CD4-positive, alpha-beta T cell treated with Interleukin-10 for 1 hour (primary cell): ENCODE data around the gene CLIP2.
"Not testable (repeated sequence)": the region's sequence is repeated elsewhere in the genome, so short reads cannot be mapped to it uniquely, and the experiment has no call there.

Experiments
- DNase-seq: peaks from one replicate; pipeline ENCODE4 v3.0.0-alpha.2; 2020

Gene CLIP2

DNA sequence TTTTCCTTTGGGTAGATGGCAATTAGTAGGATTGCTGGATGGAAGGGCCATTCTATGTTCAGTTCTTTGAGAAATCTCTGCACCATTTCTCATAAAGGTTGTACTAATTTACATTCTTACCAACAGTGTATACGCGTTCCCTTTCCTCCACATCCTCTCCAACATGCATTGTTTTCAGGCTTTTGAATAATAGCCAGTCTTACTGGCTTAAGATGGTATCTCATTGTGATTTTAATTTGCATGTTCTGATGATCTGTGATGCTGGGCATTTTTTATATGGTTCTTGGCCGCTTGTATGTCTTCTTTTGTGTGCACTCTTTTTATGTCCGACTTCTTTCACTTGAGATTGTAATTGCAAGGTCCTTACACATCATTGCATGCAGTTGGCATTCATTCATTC lies 11.7 kb downstream of the CLIP2 start:
- no peak for DNase-seq

DNA sequence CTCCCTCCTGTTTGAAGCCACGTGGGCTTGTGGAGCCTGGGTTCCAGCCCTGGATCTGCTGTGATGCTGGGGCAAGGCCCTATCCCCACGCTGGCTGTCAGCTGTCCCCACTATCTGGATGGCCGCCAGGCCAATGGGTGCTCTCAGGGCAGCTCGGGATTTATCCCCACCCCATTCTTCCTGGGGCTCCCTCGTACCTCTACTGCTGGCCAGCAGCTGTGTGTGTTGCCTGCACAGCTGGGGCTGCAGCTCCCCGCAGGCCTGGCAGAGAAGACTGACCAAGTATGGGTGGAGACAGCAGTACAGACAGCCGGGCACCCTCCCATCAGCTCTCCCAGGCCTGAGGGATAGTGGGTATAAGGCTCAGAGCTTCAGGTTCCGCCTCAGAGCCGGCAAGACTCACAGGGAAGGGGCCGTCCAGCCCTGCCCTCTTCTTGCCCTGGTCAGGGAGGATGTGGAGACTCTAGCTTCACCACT lies 13.6 kb downstream of the CLIP2 start:
- no peak for DNase-seq

DNA sequence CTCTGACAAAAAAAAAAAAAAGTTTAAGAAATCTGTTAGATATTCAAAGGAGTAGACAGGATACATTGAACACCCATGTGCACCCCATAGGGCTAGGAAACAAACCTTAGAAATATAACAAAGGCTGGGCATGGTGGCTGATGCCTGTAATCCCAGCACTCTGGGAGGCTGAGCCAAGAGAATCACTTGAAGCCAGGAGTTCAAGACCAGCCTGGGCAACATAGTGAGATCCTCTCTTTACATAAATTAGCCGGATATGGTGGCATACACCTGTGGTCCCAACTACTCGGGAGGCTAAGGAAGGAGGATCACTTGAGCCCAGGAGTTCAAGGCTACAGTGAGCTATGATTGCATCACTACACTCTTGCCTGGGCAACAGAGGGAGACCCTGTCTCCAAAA lies 15.3 kb downstream of the CLIP2 start:
- DNase-seq = no peak

DNA sequence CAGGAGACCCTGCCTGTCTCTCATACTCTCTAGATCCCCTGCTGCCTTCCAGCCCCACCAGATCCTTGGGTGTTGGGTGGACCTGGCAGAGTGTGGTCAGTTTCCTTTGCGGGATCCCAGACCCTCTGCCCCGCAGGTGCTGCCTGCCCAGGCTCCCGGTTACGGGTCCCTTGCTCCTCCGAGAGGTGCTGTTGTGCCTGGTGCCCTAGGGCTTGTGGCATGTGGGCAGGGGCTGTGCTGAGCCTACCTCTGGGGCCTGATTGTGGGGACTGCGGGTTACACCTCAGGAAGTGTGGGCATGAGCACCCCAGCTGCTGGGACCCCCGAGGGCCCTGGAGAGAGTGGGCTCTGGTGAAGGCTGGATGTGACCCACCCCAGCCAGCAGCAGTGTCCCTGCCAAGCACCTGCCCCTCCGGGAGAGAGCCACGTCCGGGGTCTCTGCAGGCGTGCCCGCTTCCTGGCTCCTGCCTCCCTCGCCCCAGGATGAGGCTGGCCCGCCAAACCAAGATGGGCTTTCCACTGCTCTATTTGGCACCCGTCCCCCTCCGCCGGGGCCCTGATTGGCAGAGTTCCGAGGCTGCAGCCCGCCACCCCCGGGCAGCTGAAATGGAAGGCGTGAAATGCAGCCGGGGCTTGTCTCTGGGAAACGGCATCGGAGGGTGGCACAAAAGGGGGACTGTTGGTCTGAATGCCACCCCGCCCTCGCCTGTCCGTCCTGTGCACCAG lies 17.0 kb downstream of the CLIP2 start:
- no peak for DNase-seq

DNA sequence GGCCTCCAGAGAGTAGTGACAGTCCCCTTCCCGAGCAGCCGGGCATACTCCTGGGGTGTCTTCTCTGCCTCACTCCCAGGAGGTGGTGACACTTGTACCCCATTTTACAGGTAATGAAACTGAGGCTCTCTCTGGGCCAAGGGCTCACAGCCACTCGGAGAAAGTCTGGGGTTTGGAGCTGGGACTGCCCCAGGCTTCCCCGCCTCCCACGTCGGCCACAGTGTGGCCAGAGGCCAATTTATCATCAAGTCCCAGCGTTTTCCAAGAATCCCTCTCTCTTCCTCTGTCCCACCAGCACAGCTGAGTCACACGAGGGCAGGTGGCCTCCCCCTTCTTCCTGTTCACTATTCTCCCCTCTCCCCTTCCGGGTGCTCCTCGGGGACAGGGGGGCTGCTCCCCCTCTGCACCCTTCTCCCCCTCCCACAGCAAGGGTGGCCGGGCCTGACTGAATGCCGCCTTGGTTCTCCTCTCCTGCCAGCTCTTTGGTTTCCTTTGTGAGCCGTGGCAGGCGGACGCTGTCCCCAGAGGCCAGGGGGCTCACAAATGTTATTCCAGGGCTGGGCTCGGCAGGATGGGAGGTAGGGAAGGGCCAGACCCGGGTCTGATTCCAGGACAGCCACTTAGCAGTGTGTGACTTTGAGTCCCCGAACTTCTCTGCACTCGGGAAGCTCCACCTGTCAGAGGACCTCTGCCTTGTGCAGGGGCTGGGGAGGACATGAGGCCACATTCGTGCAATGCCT lies 17.7 kb downstream of the CLIP2 start:
- no peak for DNase-seq

DNA sequence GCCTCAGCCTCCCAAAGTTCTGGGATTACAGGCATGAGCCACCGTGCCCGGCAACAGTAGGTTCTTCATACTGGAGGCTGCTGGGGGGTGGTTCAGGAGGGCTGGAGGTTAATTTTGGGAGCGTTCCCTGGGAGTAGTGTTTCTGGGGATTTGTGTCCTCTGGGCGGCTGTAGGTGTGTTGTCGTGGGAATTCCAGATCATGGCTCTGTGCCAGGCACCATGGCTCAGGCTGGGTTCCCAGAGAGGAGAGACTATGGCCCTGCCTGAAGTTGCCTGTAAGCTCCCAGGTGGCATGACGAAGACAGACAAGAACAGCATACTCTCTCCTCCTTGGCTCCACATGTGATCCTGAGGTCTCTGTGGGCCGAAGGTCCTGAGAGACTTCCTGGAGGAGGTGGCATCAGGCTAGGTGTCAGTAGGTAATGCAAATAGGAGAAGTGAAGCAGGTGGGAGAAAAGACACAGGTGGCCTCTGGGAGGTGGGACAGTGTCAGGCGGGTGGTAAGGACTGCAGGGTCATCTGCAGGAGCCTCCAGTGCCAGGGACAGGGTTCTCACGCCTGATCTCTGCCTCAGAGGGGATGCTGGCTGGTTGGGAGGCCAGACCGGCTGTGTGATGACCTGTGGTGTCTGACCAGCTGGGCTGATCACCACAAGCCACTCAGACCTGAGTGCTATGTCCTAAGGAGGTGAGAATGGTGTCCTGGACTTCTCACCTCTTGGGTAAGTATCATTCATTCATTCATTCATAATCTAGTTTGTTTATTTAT lies 18.7 kb downstream of the CLIP2 start:
- DNase-seq = no peak

DNA sequence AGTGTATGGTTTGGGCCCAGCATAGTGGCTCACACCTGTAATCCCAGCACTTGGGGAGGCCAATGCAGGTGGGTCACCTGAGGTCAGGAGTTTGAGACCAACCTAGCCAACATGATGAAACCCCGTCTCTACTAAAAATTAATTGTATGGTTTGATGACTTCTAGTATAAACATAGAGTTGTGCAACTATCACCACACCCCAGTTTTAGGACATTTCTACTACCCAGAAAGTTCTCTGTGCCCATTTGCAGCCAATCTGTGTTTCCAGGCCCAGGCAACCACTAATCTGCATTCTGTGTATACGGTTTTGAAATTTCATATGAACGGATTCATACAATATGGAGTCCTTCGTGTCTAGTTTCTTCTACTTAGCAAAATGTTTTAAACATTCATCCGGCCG lies 20.0 kb downstream of the CLIP2 start:
- DNase-seq = no peak

DNA sequence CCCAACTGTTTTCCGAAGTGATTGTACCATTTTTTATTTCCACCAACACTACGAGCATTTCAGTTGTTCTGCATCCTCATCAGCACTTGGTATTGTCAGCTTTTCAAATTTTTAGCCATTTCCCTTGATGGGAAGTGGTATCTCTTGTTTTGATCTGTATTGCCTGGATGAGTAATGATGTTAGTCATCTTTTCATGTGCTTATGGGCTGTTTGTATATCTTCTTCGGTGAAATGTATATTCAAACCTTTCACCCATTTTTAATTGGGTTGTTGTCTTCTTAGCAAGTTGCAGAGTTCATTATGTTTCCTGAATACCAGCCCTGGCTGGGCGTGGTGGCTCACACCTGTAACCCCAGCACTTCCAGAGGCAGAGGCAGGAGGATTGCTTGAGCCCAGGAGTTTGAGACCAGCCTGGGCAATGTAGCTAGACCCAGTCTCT lies 22.1 kb downstream of the CLIP2 start:
- DNase-seq = no peak

DNA sequence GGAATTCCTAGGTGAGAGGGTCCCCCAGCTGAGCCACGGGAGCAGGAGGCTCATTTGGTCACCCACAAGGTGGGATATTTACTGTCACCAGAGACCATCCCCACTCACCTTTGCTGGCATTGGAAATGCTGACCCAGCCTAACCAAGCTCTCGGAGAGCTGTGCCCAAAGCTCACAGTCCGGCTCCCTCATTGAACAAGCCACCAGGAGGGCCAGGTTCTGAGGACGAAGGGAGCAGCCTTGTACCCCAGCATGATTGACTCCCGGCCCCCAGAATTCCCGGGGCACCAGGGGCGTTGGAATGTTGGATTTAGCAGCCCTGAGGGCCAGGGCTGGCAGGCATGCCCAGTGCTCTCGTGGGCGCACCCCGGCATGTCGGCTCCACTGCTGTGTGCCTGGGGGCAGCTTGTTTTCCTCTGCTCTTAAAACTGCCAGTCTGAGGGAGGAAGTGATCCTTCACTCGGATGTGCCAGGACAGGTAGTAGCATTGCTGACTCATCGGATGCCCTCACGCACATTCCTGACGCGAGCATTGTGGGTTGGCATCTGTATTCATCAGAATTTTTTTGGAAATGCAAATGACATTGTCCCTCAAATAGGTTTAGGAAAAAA lies 23.3 kb downstream of the CLIP2 start:
- DNase-seq = no peak

DNA sequence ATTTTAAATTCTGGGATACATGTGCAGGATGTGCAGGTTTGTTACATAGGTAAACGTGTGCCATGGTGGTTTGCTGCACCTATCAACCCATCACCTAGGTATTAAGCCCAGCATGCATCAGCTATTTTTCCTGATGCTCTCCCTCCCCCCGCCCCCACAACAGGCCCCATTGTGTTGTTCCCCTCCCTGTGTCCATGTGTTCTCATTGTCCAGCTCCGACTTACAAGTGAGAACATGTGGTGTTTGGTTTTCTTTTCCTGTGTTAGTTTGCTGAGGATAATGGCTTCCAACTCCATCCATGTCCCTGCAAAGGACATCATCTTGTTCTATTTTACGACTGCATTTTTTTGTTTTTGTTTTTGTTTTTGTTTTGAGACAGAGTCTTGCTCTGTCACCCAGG lies 26.7 kb downstream of the CLIP2 start:
- DNase-seq = not testable (repeated sequence)

DNA sequence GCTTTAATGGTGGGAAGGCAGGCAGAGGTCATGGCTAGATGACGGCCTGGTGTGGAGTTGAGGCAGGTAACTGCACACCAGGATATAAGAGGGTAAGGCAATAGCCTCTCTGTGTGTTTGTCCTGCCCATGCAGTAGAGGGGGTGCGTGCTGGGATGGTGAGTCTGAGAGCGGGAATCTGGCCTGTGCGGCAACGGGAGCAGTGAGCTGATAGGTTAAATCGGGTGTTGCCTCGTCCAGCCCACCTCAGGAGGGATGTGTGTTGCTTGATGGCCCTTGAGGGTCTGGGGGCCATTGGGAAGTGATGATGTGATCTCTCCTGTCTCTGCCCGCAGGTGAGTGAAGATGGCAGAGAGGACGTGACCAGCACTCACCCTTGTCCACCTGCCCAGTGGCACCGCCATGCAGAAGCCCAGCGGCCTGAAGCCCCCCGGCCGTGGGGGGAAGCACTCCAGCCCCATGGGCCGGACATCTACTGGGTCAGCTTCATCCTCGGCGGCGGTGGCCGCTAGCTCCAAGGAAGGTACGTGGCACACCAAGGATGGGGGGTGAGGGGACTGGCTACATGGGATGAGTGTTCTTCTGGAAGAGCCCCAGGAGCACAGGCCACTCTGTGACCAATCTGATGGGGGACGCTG lies 28.1 kb downstream of the CLIP2 start:
- no peak for DNase-seq

DNA sequence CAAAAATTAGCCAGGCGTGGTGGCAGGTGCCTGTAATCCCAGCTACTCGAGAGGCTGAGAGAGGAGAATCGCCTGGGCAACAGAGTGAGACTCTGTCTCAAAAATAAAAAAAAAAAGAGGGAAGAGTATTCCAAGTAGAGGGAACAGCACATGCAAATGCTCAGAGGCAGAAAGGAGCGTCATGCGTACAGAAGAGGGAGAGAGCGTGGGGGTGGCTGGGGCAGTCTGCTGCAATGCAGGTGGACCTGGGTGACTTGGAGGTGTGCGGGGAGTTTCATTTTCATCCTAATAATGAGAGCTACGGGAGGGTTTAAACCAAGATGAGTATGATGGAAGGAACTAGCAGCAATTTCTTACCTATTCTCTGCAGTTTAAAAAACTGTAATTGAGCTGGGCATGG lies 28.8 kb downstream of the CLIP2 start:
- DNase-seq = no peak

DNA sequence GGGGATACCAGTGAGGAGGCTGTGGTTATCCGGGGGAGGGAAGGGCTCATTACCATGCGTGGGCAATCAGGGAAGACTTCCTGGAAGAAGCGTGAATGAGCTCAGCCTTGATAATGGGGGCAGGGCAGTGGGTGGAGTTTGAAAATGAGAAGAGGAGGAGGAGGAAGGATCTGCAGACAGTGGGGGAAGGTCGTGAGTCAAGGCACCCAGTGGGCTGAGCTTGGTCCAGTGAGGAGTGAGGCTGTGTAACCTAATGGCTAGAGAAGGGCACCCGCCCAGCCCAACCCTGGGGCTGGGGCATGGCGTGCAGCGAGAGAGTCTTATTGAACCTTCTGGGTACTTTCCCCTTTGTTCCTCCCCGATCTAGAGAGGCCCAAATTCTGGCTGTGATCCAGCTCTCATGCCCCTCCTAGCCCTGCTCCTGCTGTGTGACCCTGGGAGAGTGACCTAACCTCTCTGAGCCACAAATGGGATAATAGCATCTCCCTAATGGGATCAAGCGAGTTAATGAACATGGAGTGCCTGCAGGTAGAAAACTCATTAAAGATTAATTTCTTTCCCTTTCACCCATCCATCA lies 31.5 kb downstream of the CLIP2 start:
- no peak for DNase-seq

DNA sequence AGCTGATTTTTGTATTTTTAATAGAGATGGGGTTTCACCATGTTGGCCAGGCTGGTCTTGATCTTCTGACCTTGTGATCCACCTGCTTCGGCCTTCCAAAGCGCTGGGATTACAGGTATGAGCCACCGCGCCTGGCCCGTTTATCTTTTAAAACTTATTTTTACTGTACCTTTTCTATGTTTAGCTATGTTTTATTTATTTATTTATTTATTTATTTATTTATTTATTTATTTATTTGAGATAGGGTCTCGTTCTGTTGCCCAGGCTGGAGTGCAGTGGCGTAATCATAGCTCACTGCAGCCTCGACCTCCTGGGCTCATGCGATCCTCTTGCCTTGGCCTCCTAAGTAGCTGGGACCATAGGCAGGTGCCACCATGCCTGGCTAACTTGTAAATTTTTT lies 33.7 kb downstream of the CLIP2 start:
- not testable (repeated sequence) for DNase-seq

DNA sequence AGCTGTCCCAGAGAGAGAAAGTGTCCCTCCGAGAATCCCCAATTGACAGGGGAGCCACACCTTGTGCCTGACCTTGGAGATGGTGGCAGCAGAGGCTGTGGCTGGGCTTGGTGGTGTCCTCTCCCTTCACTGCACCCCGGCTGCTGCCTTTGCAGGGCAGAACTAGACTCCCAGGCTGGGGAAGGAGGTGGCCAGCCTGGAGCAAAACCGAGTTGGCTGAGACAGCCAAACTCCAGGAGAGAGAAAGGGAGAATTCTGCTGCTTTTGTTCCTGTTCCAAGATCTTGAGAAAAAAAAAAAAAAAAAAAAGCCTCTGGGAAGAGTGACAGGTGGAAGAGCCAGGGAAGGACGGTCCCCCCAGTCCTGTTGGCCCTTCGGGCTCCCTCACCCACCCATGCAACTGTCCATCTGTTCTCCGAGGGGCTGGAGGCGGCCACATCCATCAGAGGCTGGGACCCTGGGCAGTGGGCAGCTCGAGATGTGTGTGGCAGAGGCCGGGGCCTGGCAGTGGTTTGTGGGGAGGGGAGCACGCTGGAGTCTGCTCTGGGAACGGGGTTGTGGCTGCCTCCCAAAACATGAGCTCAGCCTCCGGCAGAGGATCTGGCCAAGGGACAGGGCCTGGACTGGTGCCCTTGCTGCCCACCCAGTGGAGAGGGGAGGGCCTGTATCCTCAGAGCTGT lies 35.5 kb downstream of the CLIP2 start:
- DNase-seq = no peak

DNA sequence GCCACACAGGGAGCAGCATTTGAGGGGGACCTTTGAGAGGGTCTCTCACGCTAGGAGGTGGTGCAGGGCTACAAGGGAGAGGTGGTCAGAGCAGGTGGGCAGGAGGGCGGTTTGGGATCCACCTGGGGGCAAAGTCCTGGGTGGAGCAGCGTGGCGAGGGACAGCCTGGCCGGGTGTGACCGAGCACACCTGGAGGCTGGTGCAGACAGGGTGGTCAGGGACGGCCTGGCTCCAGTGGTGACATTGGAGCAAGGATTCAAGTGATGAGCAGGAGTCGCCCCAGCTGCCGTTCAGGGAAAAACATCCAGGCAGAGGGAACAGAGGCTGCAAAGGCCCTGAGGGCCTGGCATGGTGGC lies 36.0 kb downstream of the CLIP2 start:
- DNase-seq = no peak

DNA sequence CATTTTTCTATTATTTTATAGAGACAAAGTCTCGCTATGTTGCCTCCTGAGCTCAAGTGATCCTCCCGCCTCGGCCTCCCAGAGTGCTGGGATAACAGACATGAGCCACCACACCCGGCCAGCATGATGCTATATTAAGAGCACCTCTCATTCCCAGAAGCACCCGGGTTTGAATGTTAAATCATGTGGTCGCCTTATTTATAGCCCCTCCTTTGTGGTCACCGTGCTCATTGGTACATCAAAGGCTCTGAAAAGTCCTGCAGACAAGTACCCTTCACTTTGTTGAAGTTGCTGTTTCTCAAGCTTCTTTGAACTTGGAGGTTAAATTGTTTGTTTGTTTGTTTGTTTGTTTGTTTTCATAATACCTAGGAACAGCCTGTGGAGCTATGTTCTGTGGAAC lies 40.0 kb downstream of the CLIP2 start:
- no peak for DNase-seq

DNA sequence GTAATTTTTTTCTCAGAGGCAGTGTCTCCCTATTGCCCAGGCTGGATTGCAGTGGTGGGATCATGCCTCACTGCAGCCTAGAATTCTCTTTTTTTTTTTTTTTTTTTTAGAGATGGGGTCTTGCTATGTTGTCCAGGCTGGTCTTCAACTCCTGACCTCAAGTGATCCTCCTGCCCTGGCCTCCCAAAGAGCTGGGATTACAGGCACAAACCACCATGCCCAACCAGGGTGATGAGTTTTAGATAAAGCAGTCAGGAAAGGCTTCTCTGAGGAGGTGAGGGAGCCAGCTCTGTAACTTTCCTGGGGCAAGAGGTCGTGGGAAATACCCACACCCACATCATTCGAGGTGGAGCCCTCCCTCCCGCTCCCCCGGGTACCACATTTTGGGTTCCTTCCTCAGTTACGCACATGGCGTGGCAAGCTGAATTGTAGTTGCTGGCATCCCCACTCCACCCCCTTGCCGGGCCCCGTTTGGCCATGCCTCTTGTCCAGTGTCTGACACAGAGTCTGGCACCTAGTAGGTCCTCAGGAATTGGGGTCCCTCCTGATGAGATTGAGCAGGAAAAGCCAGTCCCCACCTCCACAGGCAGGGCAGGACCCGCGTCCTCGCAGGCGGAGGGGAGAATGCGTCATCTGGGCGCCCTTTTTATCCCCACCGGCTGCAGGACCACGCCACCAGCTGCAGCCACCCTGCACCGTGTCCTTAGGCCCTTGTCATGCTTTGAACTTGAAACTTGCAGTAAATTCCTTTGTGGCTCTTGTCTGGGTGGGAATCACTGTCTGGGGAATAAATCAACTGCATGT lies 43.4 kb downstream of the CLIP2 start:
- no peak for DNase-seq

DNA sequence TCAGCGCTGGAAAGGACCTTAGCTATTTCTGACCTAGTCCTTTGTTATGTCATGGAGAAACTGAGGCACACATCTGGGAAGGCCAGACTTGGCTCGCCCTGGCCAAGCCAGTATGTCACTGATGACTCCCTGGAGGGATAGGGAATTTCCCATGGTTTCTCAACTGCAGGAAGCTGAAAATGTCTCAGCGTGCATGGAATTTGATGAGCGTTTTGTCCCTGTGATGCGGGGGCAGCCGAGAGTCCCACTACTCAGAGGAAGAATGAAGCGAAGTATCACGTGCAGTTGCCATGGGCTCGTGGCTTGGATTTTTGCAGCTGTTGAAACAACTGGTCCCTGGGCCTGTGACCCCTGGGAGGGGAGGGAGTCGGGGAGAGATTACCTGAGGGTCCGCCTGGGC lies 44.8 kb downstream of the CLIP2 start:
- DNase-seq = no peak

DNA sequence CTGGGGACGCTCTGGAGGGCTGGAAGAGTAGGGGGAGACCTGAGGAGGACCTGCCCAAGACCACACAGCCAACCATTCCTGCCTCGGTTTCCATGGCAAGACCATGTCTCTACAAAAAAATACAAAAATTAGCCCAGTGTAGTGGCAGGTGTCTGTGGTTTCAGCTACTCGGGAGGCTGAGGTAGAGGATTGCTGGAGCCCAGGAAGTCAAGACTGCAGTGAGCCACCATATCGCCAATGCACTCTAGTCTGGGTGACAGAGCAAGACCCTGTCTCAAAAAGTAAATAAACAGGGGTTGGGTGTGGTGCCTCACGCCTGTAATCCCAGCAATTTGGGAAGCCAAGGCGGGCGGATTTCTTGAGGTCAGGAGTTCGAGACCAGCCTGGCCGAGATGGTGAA lies 48.7 kb downstream of the CLIP2 start:
- no peak for DNase-seq
